ENCODE measurements around the gene LCP2. TPM values are rescaled to one million over a fixed set of nuclear protein-coding genes. Genes with fewer than 3 reads are reported as not detected.

Gene LCP2
- total RNA-seq, 1 donor from 2014 or later: 0.09 TPM

DNA sequence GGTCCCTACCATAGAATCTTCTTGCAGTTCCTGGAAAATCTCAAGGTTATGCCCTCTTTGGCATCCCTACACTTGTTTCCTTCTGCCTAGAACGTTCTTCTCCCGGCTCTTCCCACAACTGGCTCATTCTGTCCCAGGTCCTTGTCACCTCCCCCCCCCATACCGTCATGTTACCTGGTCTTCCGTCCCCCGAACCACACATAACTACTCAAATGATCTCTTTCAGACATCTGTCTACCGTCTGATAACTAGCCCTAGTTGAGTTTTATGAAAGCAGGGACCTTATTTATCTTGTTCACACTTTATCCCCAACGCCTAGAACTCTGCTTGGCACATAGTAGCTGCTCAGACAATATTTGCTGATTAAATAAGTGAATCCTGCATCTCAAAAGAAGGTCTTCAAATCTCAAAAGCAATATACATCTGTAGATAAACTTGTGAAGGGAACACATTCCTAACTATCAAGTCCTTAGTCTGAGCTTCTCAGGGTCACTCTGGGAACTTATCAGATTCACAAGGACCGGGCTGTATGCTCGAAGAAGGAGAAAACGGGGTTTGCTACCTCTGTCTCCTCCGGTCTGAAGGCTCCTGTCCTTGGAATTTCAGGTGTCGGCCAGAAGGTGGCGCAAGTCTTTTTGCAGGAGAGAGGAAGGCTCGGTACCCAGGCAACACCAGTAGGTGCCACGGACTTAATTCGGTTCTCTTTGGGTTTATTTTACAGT is 30.0 kb downstream of the LCP2 start:
- H4K20me1 ChIP-seq (ENCODE audit: insufficient read depth, low read length): no peaks in the 10 kb centered on the region
- H2AFZ ChIP-seq (ENCODE audit: low read depth, low read length): peak overlapping the region; percentile 26
- H3K27me3 ChIP-seq (ENCODE audit: insufficient read depth, low read length): peaks cover 30% of the 10 kb centered on the region
- TF ChIP-seq, protein P1, sequence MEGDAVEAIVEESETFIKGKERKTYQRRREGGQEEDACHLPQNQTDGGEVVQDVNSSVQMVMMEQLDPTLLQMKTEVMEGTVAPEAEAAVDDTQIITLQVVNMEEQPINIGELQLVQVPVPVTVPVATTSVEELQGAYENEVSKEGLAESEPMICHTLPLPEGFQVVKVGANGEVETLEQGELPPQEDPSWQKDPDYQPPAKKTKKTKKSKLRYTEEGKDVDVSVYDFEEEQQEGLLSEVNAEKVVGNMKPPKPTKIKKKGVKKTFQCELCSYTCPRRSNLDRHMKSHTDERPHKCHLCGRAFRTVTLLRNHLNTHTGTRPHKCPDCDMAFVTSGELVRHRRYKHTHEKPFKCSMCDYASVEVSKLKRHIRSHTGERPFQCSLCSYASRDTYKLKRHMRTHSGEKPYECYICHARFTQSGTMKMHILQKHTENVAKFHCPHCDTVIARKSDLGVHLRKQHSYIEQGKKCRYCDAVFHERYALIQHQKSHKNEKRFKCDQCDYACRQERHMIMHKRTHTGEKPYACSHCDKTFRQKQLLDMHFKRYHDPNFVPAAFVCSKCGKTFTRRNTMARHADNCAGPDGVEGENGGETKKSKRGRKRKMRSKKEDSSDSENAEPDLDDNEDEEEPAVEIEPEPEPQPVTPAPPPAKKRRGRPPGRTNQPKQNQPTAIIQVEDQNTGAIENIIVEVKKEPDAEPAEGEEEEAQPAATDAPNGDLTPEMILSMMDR (IDR thresholded peaks at IDR 0.05; ENCODE audit: insufficient read depth, low read depth, low read length): peak; percentile 79
- no peak for TF ChIP-seq EZH2 (IDR thresholded peaks at IDR 0.05; ENCODE audit: insufficient read depth, low read length)
- FAIRE-seq: no peak
- H3K36me3 ChIP-seq (ENCODE audit: insufficient read depth, low read length): no peaks in the 10 kb centered on the region
- DNase-seq (ENCODE audit: low read depth): peak; percentile 31
- H3K4me3 ChIP-seq (ENCODE audit: insufficient read depth, low read depth, low read length): no peak overlapping the region
- Mint-ChIP-seq H3K27me3 (ENCODE audit: low read depth, unreplicated experiment) (peaks cover 9% of the 10 kb centered on the region), H3K36me3 (ENCODE audit: low read depth, unreplicated experiment) (no peaks in the 10 kb centered on the region), H3K27ac (ENCODE audit: unreplicated experiment) (no peak overlapping the region), H3K4me1 (ENCODE audit: low read depth, unreplicated experiment) (peaks cover 14% of the 10 kb centered on the region), H3K9me3 (ENCODE audit: unreplicated experiment) (no peaks in the 10 kb centered on the region), H3K4me3 (ENCODE audit: unreplicated experiment) (no peak overlapping the region)
- H3K4me1 ChIP-seq (ENCODE audit: insufficient read depth, low read length): no peaks in the 10 kb centered on the region
- no peak overlapping the region for H3K9ac ChIP-seq (ENCODE audit: low read length)
- H3K27ac ChIP-seq (ENCODE audit: low read depth, low read length): no peak overlapping the region
- no peaks in the 10 kb centered on the region for H3K79me2 ChIP-seq (ENCODE audit: insufficient read depth, low read length)
- H3K9me3 ChIP-seq (ENCODE audit: insufficient read depth, low read depth, low read length): no peaks in the 10 kb centered on the region
- peak overlapping the region; percentile 59 for H3K4me2 ChIP-seq (ENCODE audit: low read length)

DNA sequence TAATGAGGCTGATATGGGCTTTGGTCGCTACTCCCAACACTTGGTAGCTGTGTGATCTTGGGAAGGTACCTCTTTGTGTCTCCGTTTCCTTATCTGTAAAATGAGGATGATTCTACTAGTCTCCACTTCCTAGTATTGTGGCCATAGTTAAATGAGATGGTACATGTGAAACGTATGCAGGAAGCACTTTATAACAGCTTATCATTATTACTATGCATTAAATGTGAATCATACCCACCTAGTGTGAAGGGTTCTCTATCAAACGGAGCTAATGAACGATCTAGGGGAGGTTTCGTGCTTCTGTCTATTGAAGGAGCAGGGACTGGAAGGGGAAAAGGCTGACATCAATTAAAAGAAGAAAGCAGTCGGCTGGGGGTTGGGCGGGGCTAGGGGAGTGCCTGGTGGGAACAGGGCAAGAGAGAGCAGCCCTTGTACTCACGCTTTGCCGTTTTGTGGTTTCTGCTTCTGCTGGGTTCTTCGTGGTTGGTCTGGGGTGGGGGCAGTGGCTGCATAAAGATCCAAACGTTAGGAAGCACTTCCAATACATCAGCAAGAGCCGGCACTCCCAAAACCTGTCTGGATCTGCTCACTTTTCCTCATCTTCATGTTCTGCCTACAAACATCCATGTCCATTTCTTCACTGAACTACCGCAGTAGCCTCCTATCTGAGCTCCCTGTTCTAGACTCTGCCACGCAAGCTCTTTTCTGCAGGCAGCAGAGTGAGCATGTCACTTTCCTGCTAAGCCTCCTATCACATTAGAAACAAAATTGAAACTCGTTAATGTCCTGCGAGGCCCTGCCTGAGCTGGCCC is 30.8 kb downstream of the LCP2 start:
- Histone ChIP-seq H3K4me3 (ENCODE audit: insufficient read depth, low read depth, low read length) (no peak overlapping the region), H3K79me2 (ENCODE audit: insufficient read depth, low read length) (no peaks in the 10 kb centered on the region), H2AFZ (ENCODE audit: low read depth, low read length) (no peak overlapping the region), H3K9me3 (ENCODE audit: insufficient read depth, low read depth, low read length) (no peaks in the 10 kb centered on the region), H3K27me3 (ENCODE audit: insufficient read depth, low read length) (peaks cover 38% of the 10 kb centered on the region), H3K4me2 (ENCODE audit: low read length) (no peak overlapping the region), H3K27ac (ENCODE audit: low read depth, low read length) (no peak overlapping the region), H3K4me1 (ENCODE audit: insufficient read depth, low read length) (no peaks in the 10 kb centered on the region), H3K36me3 (ENCODE audit: insufficient read depth, low read length) (no peaks in the 10 kb centered on the region), H3K9ac (ENCODE audit: low read length) (no peak overlapping the region), H4K20me1 (ENCODE audit: insufficient read depth, low read length) (no peaks in the 10 kb centered on the region)
- no peak overlapping the region for H3K27ac Mint-ChIP-seq (ENCODE audit: unreplicated experiment)
- TF ChIP-seq EZH2 (IDR thresholded peaks at IDR 0.05; ENCODE audit: insufficient read depth, low read length): no peak
- TF ChIP-seq, protein P1 (IDR thresholded peaks at IDR 0.05; ENCODE audit: insufficient read depth, low read depth, low read length): no peak
- no peak overlapping the region for H3K4me3 Mint-ChIP-seq (ENCODE audit: unreplicated experiment)
- H3K27me3 Mint-ChIP-seq (ENCODE audit: low read depth, unreplicated experiment): peaks cover 10% of the 10 kb centered on the region
- H3K9me3 Mint-ChIP-seq (ENCODE audit: unreplicated experiment): no peaks in the 10 kb centered on the region
- H3K4me1 Mint-ChIP-seq (ENCODE audit: low read depth, unreplicated experiment): peaks cover 14% of the 10 kb centered on the region
- no peaks in the 10 kb centered on the region for H3K36me3 Mint-ChIP-seq (ENCODE audit: low read depth, unreplicated experiment)
- DNase-seq (ENCODE audit: low read depth) (no peak), FAIRE-seq (no peak)
